HG02943 (cell line): ENCODE measurements around the gene TLE4.
"Not testable (repeated sequence)": the region's sequence is repeated elsewhere in the genome, so short reads cannot be mapped to it uniquely, and the experiment has no call there.

Experiments used
- ATAC-seq: cut with Tn5 transposase; IDR thresholded peaks from one replicate; pipeline ENCODE4 v1.9.1; 2021; ENCODE audit warnings: mild to moderate bottlenecking, low read depth, moderate library complexity; ENCODE audit not compliant: unreplicated experiment

TLE4 gene

DNA sequence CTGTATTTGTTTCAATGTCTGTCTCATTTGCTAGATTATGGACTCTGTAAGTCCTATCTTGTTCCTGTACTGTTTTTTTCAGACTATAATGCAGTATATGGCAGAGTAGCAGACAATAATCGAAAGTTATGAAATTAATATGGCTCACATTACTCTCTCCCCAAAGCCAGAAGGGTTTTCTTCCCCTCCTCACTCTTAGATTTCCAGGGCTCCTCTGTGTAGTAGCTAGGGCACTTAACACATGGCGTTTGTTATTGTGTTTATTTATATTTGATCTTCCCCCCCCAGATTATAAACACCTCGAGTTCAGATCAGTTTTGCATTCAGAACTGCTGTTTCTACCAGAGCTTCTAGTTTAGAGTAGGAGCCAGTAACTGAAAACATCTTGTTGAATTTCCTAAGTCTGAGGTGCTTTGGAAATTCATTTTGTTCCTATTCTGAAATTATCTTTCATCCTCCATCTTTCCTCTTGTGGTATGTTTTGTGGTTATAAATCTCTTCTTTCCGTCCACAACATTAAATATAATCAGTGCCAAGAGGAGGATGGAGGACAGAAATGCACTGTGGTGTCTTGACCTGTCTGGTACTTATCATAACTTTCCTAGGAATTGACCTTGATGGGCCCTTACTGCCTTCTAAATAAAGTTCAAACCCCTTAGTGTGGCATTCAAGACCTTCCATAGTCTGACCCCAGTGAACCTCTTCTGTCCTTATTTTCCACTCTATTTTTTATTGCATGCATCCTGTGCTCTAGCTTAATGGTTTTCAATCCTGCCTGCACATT is 27.0 kb downstream of the TLE4 start:
- no peak for ATAC-seq

DNA sequence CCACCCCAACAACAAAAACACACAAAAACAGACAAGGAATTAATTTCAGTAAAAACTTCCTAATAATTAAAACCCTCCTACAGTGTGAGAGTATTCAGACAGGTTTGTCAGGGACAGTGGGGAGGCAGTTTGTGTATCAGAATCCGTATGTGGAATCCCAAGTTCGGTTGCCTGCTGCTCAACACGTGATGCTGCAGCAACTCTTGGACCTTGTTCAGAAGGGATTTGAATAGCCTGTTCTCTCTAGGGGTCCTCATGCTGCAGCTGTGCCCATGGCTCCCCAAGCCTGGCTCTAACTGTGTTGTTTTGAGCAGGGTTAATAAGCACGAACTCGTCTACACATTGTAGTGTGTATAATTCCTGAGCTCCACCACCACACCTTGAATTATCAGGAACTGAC is 28.7 kb downstream of the TLE4 start:
- no peak for ATAC-seq

DNA sequence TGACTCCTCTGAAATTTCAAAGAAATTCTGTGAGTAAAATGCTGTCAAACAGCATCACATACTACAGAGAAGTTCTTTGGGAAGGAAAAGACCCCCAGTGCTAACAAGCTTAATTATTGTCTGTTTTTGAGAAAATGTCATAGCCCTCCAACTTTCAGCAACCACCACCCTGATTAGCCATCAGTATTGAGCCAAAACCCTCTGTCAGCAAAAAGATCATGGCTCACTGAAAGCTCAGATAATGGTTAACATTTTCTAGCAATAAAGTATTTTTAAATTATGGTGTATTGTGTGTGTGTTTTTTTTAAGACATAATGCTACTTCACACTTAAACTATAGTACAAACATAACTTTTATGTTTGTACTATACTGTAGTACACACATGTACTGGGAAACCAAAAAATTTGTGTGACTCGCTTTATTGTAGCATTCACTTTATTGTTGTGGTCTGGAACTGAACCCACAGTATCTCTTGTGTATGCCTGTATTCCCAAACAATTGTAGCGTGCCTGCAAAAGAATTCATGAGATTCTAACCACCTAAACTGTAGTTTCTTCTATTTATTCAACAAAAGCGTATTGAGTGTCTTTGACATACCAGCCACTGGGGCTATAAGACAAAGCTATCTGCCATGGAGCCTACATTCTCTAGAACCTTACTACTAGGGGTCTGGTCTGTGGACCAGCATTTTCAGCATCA is 31.6 kb downstream of the TLE4 start:
- ATAC-seq = no peak

DNA sequence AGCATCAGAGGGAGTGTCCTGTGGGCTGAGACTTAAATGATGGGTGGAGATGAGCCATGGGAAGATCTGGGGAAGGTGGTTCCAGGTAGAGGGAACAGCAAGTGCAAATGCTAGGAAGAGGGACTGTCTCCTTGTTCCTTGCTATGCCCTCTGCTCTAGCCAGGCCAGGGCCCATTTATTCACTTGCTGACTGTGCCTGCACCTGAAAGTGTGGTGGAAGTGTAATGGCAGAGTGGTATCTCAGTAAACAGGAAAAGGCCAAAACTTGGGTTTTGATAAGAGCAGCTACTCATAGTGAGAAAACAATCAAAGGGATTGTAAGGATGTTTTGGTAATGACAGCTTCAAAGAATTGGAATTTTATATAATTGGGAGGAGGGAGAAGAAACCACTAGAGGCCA is 32.4 kb downstream of the TLE4 start:
- ATAC-seq = no peak

DNA sequence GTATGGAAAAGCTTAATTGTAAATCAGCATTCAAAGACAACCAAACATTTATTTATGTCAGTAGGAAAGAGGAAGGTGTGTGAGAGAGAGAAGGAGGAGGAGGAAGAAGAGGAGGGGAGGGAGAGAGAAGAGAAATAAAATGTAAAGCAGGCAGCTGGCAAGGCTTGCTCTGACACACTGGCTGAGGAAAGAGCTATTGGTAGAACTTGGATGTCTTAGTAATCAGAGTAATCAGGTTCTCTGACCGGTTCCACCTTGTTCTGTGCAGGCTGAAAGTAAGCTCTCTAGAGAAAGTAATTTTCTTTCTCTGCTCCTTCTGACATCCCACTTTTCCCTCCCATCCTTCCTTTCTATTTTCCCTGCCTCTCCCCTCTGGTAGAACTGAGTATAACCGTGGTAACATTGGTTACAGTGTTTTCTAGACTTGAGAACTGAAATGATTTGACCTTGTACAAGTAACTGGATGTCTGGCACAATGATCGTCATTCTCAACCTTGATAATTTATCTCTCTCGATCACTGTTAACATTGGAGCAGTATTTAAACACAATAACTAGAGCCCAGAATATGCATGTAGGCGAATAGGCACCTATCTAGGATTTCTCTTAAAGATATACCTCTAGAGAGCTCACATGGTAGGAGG is 33.3 kb downstream of the TLE4 start:
- ATAC-seq = no peak

DNA sequence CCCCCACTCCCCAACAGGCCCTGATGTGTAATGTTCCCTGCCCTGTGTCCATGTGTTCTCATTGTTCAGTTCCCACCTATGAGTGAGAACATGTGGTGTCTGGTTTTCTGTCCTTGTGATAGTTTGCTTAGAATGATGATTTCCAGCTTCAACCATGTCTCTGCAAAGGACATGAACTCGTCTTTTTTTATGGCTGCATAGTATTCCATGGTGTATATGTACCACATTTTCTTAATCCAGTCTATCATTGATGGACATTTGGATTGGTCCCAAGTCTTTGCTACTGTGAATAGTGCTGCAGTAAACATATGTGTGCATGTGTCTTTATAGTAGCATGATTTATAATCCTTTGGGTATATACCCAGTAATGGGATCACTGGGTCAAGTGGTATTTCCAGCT is 34.8 kb downstream of the TLE4 start:
- ATAC-seq = not testable (repeated sequence)

DNA sequence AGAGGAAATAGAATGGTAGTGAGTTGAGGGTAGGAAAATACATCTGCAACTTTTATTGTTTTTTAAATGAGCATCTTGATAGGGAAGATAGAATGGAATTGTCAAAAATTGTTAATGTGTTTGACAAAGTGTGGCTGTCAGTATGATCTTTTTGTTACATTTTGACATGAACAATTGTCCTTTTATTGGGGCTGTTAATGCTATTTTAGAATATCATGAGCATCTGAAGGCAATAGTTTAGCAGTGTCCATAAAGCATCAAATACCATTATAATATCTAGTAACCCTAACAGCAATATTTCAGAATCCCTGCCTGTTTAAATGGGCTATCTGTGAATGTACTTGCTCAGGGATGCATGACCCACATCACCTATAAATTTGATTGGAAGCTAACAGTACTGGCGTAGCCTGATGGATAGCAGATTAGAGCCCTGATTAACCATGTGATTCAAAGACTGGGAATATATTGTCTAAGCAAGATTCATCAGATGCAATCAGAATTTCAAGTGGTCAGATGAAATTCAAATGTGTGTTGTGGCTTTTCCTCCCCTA is 37.8 kb downstream of the TLE4 start:
- no peak for ATAC-seq

DNA sequence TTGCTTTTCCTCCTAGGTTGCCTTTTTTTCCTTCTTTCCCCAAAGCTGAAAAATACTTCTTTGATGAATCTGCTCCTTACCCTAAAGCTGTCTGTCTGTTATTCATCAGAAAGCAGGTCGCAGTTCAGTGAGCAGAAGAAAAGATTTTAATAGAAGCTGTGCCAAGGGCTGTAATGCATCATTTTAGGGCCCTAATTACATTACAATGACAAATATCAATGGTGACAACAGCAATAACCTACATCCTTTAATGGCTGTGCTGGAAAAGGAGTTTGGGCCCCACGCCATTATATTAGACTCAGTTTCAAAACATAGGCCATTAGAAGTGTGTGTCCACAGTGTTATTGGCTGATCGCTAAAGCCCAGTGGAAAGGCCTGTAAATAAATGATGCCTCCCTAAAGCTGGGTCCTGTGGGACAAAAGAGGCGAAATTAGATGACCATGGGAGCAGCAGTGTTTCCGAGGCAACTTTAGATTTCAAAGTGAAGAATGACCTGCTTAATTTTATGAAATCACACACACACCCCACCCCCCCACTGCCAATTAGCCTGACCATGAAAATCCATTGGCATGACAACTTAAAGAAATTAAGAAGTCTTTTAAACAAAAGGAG is 38.4 kb downstream of the TLE4 start:
- ATAC-seq = no peak

DNA sequence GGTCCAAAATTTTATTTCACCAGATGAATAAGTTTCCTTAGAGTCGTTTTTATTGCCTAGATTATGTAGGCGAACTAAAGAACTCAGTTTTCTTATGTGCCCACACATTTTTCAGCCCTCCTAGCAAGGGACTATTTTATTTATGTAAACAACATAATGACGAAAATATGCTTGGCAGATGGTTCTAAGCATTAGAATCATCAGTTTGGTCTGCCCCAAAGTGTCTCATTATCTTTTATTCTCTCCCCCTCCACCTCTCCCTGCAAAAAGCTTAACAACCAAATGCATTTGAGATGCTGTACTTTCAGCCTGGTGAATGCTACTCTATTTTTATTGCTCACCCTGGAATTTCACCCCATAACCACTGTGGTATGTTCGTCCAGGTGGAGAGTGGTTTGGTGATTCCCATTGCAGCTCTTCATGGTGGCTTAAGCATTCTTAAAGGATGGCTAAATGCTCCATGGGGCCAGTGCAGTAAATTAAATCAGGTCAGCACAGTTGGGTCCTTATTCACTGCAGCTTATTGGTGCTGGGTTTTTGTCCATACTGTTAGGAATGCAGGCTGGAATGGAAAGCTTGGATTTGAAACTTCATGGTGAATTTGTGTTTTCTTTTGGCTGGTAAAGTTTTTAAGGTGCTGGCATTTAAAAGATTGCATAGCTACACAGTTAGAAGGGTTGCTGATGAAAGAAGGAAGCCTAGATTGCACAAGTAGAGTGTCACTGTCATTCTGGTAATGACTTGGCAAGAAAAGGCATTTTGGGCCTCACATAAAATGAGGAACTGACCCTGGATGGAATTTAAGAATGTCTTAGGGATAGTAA is 39.2 kb downstream of the TLE4 start:
- ATAC-seq = no peak

DNA sequence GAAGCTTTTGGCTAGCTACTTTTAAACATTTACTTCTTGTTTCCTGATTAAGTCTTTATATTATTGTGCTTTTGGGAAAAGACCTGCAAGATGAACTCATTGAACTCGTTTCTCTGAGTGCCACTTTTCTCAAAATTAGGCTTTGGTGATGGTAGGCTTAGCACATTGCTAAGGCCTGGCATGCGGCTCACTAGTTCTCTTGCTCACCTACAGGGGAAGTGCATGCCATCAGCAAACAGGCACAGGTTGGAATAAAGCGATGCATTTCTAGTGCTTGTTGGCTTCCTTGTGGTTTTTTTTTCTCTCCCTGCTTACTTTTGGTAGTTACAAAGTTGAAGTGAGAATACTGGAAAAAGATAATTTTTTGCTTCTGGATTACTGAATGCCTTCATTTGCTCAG is 41.4 kb downstream of the TLE4 start:
- no peak for ATAC-seq

DNA sequence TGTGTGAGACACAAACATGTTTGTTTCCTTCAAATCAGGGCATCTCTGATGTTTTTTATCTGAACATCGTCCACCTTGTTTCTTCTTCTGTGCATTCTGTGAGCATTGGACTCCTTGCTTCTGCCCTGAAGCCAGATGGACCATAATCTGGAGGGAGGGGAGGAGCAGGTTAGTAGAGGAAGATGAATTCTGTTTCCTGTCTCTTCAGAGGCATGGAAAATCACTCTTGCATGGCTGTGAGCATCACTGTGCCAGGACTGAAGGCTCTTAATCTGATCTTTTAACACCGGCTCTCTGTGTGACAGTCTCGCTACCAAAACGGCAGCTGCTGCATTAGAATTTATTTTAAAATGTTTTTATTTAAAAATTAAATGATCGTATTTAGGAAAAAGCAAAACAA is 43.3 kb downstream of the TLE4 start:
- no peak for ATAC-seq

DNA sequence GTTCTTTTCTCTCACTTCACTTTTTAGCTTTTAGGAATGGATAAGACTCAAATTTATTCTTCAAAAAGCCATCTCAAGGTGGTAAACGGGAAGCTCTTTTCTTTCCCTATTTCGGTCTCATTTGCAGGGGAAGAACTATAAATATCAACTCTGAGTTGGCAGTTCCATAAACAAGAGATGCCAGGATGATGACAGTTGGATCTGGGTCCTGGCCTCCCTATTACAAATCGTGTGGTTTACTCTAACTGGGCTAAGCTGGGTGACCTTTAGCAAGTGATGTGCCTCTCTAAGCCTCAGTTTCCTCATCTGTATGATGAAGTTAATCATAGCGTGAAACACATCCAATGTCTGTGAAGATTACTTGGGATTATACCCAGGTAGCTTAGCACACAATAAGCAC is 44.2 kb downstream of the TLE4 start:
- ATAC-seq = no peak

DNA sequence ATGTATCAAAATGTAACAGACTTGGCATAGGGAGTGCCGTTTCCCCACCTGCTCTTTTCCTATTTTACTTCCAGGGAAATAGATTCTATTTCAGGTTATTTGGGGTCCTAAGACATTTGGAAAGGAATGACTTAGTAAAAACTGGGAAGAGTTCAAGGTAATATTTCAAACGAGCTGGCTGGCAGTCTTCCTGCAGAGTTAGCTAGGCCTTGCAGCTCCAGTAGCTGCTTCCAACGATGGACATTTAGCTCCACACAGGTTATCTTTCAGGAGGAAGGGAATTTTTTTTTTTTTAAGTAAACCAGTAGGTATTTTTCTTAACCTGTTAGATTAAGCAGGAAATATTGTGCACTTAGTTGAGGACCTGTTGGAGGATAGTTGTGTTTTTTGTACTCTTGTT is 45.2 kb downstream of the TLE4 start:
- ATAC-seq = no peak

DNA sequence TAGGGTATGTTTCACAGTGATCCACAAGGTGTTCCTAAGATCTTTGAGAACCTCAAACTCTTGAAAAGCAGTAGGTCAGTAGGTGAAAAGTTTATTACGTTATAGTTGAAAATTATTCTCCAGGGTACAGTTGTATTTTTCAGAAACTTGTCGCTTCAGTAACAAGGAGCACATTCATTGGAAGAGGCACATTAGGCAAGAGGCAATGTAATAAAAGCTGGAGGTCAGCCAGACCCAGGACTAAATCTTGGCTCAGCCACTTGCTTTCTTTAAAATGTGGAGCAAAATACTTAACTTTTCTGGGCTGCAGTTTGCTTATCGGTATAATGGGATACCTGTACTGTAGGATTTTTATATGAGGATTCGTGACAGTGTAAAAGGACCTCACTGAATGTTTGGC is 45.6 kb downstream of the TLE4 start:
- no peak for ATAC-seq

DNA sequence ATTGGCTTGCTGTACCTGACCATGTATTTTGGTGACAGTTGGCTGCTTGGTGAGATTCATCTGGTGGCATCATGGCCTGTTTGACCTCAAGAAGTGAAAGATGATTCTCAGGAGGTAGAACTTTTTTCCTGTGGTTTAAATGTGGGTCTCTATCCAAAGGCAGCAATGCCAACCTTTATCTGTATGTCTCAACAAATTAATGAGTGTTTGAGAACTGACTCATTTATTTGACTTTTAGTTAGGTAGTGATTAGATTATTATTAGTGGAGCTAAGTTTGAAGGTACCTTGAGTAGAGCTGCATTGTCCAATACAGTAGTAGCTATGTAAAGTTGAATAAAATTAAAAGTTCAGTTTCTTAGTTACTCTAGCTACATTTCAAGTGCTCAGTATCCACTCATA is 48.2 kb downstream of the TLE4 start:
- ATAC-seq = no peak

DNA sequence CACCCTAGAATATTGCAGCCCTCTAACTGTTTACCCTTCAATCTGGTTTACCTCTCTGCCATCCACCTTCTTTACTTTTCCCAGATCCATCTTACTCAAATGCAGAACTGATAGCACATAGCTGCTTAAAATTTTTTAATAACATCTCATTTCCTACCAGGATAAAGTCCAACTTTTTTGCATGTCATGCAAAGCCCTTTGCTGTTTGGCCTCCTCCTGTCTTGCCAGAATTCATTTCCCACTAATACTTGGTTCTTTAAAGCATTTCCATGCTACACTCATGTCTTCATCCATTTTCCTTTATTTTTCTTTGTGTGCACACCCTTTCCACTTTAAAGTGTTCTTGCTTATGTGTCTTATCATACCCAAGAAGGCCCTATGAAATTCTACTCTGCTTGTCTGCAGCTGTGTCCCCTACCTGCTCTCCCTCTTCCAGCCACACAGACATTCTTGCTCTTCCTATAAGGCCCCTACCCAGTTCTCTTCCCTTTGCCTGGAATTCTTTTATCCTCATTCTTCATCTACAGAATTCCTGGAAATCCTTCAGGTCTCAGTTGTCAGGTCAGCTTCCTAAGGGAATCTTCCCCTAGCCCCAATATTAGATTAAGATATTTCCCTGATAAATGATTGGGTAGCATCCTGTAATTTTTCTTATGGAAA is 50.3 kb downstream of the TLE4 start:
- no peak for ATAC-seq

DNA sequence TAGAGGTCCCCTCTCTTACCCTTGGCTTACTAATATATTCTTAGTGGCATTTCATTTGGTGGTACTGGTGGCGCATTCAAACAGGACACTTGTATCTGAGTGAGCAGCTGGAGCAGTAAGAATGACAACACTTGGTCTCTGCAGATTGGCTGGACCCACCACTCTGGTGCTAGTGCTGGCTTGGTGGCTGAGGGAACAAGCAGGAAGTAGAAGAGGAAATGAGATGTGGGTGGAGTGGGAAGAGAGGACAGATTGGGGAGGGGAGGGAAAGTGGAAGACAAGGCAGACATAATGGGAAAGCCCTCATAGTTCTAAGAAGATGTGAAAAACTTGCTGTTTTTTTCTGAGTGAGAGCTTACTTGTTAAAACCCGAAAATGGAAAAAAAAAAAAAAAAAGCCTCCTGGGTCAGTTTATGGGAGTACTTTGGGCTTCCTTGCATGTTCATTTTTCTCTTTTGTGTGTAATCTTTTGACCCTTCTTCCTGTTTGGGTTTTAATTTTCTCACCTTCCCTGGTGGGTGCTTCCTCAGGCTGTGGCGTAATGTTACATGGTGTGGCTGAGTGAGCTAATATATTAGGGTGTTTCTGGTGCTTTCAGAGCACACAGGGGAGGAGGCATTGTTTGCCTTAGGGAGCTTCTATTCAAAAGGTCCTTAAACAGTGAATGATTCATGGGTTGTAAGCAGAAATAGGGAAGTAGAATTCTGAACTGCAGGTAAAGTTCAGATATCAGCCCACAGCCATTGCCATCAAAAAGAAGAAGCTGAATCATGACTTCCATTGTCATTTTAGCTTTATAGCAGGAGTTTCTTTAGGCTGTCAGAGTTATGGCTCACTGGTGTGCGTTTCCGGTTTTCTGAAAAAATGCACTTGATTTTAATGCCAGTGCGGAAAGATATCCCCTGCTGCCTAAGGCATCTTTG is 52.3 kb downstream of the TLE4 start:
- ATAC-seq = peak; percentile 91

DNA sequence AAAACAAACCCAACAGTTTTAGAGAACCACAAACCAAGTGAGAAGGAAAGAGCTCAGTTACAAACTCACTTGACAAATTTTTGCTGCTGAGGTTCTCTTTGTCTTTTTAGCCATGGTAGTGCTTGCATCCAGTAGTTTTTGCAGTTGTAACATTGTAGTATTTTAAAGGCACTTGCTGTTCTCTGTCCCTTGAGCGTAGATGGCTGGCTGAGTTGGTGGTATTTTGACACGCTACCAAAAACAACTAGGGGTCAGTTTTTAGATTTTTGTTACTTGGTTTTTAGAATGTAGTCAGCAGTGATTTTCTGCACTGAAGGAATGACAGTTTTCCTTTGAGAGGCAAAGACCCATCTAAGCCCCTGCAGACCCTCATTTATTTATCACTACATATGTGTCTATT is 58.0 kb downstream of the TLE4 start:
- no peak for ATAC-seq
